SJSA1 (cell line): ENCODE data around the gene OSBPL6. TPM values are rescaled to one million over a fixed set of nuclear protein-coding genes. Genes with fewer than 3 reads are reported as not detected.

Experiments
- DNase-seq, 2 experiments: peaks; one replicate each; pipeline ENCODE4 v3.0.0-alpha.2; 2015 to 2020; ENCODE audit warnings: low spot score in 2 of 2, low read depth in 1 of 2
- H3K27ac ChIP-seq: fragments of 250-450 bp; sonication (Bioruptor Pico); 2 replicates; pipeline ENCODE4 v1.5.1; 2020; ENCODE audit warnings: mild to moderate bottlenecking, moderate library complexity
- H3K27me3 ChIP-seq: fragments of 250-450 bp; sonication (Bioruptor Pico); replicated peaks from 2 replicates; pipeline ENCODE4 v1.5.1; 2020; ENCODE audit warnings: mild to moderate bottlenecking, moderate library complexity
- H3K36me3 ChIP-seq: fragments of 250-450 bp; sonication (Bioruptor Pico); 2 replicates; pipeline ENCODE4 v1.5.1; 2020; ENCODE audit warnings: mild to moderate bottlenecking
- H3K4me1 ChIP-seq: fragments of 250-450 bp; sonication (Bioruptor Pico); replicated peaks from 2 replicates; pipeline ENCODE4 v1.6.1; 2021; ENCODE audit warnings: mild to moderate bottlenecking
- H3K4me3 ChIP-seq: fragments of 250-450 bp; sonication (Bioruptor Pico); 2 replicates; pipeline ENCODE4 v1.5.1; 2020; ENCODE audit warnings: mild to moderate bottlenecking
- H3K9me3 ChIP-seq: fragments of 250-450 bp; sonication (Bioruptor Pico); replicated peaks from 2 replicates; pipeline ENCODE4 v1.5.1; 2020; ENCODE audit warnings: mild to moderate bottlenecking
- total RNA-seq: library from RNA; depleted of rRNA; stranded (reverse); fragments of >200 nt; shearing (Covaris generic); gene quantifications from 2 replicates; pipeline ENCODE4 v1.2.3, GENCODE V29; 2014

Gene OSBPL6
- total RNA-seq, 1 experiment from 2014 or later = 0.95 TPM

DNA sequence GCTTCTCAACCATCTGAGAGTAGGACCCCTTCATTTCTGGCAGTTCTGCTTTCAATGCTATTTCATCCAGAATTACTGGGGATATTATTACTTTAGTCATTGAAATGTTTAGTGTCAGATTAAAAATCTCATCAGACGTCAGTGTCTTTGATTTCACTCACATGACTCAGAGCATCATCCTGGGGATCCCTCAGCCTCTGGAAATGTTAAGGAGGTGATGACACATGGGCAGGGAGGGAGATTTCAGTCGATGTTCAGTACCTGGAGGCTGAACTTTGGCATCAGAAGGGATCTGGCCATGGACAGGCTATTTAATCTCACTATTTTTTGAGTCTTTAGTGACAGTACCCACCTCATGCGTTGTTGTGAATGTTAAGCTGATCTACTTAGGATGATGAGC lies 39.1 kb downstream of the OSBPL6 start:
- Histone ChIP-seq H3K27ac (no peak overlapping the region), H3K4me1 (peaks cover 6% of the 10 kb centered on the region), H3K9me3 (no peaks in the 10 kb centered on the region), H3K27me3 (no peaks in the 10 kb centered on the region), H3K36me3 (no peaks in the 10 kb centered on the region), H3K4me3 (no peak overlapping the region)
- no peak for DNase-seq

DNA sequence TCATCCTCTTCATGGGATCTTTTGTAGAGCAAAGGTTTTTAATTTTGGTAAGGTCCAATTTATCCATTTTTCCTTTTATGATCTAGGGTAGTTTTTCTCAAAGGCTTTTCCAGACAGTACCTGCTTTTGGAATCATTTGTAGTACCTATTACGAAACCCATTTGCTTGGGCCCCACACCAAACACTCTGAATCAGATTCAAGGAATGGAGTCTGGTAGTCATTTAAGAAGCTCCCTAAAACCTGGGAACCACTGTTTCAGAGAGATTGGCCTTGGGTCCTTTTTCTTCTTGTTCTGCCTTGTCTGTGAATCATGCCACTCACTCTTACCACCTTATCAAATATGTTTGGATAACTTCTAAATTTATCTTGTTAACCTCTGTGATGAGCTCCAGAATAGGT lies 40.3 kb downstream of the OSBPL6 start:
- DNase-seq = no peak
- Histone ChIP-seq H3K27ac (no peak overlapping the region), H3K27me3 (no peaks in the 10 kb centered on the region), H3K4me1 (peaks cover 6% of the 10 kb centered on the region), H3K9me3 (no peaks in the 10 kb centered on the region), H3K4me3 (no peak overlapping the region), H3K36me3 (no peaks in the 10 kb centered on the region)

DNA sequence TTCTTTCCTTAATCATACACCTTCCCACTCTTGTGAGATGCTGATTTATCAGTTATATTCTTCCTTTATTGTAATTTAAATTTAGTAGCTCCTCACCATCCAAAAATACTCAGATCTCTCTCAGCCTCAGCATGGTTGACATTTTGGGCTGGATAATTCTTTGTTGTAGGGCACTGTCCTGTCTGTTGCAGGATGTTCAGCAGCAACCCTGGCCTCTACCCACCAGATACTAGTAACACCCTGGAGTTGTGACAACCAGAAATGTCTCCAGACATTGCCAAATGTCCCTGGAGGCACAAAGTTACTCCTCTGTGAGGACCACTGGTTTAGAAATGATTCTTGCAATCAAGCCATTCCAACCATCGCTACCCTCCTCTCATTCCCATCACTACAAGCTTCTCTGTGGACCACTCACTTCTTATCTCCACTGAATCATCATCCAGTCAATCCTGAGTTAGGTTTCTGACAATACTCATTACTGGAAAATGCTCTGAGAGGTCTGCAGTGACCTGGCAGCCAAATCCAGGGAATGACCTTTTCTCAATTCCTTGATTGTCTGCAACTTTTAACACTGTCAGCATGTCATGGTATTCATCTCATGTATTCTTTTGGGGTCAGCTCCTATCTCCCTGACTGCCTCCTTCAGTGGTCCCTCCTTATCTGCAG lies 43.3 kb downstream of the OSBPL6 start:
- Histone ChIP-seq H3K27ac (no peak overlapping the region), H3K4me1 (peaks cover 9% of the 10 kb centered on the region), H3K4me3 (no peak overlapping the region), H3K27me3 (no peaks in the 10 kb centered on the region), H3K9me3 (no peaks in the 10 kb centered on the region), H3K36me3 (no peaks in the 10 kb centered on the region)
- DNase-seq = no peak

DNA sequence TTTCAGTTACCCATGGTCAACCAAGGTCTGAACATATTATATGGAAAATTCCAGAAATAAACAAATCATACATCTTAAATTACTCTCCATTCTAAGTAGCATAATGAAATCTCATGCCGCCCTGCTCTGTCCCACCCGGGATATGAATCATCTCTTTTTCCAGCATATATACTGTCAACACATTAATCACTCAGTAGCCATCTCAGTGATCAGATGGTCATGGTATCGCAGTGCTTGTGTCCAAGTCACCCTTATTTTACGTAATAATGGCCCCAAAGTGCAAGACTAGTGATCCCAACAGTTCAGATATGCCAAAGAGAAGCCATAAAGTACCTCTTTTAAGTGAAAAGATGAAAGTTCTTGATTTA lies 43.8 kb downstream of the OSBPL6 start:
- Histone ChIP-seq H3K4me3 (no peak overlapping the region), H3K36me3 (no peaks in the 10 kb centered on the region), H3K27me3 (no peaks in the 10 kb centered on the region), H3K9me3 (no peaks in the 10 kb centered on the region), H3K4me1 (peaks cover 9% of the 10 kb centered on the region), H3K27ac (no peak overlapping the region)
- DNase-seq = no peak

DNA sequence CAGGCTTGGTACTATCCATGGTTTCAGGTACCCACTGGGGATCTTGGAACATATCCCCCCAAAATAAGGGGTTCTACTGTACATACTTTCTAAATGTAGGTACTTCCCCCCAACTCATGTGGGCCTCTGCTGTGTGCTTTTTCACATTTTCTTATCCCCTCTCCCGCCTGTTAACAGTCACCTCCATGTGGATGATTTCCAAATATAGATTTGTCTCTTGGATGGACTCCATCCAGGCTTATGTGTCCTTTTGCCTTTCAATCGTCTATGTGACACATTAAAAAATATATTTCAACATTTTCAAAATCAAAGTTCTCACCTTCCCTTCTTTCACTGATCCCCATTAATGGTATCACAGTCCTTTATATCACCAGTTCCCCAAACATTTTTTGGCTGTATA lies 44.4 kb downstream of the OSBPL6 start:
- no peak overlapping the region for H3K27ac ChIP-seq
- H3K36me3 ChIP-seq = no peaks in the 10 kb centered on the region

DNA sequence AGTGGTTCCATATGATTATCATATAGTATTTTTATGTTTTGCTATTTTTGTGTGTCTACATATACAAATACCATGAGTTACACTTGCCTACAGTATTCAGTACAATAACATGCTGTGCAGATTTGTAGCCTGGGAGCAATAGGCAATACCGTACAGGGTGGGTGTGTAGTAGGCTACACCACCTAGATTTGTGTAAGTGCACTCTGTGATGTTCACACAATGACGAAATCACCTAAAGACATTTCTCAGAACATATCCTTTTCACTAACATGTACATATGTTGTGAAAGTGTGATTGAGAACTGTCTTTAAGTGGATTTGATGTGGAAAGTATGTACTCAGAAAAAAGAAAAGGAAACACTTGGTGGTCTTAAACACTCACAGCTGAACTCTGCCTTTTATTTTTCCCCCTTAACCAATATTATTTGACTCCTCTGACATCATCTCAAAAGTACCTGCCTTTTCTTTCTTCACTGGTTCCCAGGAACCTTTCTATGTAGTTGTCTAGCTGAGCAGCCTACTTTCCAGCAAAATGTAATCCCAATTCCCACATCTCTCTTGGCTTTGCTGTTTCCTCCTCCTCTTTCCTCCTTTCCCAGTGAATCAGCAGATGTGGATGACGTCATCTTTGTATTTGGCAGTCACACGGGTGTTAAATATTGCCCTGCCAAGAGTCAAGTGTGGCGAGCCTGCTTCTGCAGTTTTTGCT lies 47.7 kb downstream of the OSBPL6 start:
- H3K4me3 ChIP-seq = no peak overlapping the region
- no peaks in the 10 kb centered on the region for H3K27me3 ChIP-seq
- no peaks in the 10 kb centered on the region for H3K36me3 ChIP-seq
- 0 out of 2 replicates have a peak, but pooled peaks cover 2% of the 10 kb centered on the region for H3K9me3 ChIP-seq
- no peak overlapping the region for H3K27ac ChIP-seq
- peak in 1 of 2 experiments; percentile 20 for DNase-seq
- H3K4me1 ChIP-seq = peaks cover 9% of the 10 kb centered on the region

More for the DNA sequence above, 44.4 kb downstream of the OSBPL6 start:
- Histone ChIP-seq H3K27me3 (no peaks in the 10 kb centered on the region), H3K9me3 (no peaks in the 10 kb centered on the region), H3K4me1 (peaks cover 9% of the 10 kb centered on the region), H3K4me3 (no peak overlapping the region)
- no peak for DNase-seq

DNA sequence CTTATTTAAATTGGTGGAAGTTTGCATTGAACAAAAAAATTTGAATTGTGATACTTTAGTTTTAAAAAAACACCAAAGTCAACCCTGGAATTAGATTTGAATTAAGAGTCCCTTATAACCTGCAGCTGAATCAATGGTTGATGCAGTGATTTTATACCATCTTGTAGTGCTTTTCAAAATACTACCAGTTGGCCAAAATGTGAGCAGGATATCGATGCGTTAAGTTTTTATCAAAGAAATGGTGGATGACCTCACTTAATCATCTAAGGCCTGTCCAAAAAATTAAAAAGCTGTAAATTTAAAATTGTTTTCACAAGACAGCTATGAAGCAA lies 48.2 kb downstream of the OSBPL6 start:
- Histone ChIP-seq H3K27me3 (no peaks in the 10 kb centered on the region), H3K9me3 (0 out of 2 replicates have a peak, but pooled peaks cover 2% of the 10 kb centered on the region), H3K4me3 (no peak overlapping the region), H3K27ac (no peak overlapping the region), H3K4me1 (peaks cover 9% of the 10 kb centered on the region), H3K36me3 (no peaks in the 10 kb centered on the region)
- no peak for DNase-seq

DNA sequence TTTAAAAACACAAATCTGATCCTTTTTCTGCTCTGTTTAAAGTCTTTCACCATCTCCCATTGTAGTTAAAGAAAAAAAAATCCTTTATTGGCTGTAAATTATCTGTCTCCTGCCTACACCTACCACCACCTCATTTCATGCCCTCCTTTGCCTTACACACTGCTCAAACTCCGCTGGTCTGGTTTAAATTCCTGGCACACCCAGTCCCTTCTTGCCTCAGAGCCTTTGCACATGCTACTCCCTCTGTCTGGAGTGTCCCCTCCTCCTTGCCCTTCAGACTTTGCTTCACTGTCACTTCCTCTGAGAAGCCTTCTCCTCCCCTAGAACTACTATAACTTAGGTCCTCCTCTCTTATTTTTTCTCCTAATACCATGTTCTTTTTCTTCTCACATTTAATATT lies 49.6 kb downstream of the OSBPL6 start:
- Histone ChIP-seq H3K9me3 (0 out of 2 replicates have a peak, but pooled peaks cover 2% of the 10 kb centered on the region), H3K4me1 (peaks cover 3% of the 10 kb centered on the region; the same call in 1 of the 2 replicates), H3K36me3 (no peaks in the 10 kb centered on the region), H3K27ac (no peak overlapping the region), H3K27me3 (no peaks in the 10 kb centered on the region), H3K4me3 (no peak overlapping the region)
- DNase-seq = no peak

DNA sequence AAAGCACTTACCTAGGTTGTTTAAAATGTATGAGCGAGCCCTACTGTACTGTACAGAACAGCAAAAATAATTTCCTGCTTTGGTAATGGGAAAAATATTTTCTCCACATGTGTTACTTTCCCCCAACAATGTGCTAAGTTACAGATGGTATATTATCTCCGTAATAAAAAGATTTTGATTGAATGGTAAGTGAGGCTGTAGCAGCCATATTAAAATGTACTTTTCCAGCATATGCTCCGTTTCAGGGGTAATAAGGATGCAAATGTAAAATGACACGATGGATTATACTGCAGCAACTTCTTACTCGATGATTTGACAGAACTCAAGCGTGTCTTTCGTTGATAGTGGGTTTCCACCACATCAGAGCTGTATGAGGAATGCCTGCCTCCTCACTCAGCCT lies 50.5 kb downstream of the OSBPL6 start:
- DNase-seq = no peak

DNA sequence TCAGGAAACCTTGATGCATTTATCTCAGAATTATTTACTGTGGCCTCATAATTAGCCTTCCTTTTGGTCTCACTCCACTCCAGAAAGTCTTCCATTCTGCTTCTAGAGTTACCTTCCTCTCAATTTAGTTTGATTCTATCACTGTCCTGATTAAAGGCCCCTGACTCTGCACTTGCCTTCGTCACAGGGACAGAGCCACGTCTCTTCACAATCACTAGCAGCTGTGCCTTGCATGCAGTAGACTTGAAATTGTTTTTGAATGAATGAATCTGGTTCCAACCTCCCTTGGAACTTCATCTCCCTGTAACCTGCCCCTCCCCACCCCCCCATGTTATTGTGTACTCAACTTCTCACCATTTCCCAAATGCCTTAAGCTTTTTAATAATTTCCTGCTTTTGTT lies 52.4 kb downstream of the OSBPL6 start:
- H3K27me3 ChIP-seq = no peaks in the 10 kb centered on the region
- DNase-seq = no peak
- no peaks in the 10 kb centered on the region for H3K36me3 ChIP-seq
- no peak overlapping the region for H3K27ac ChIP-seq
- H3K9me3 ChIP-seq = 0 out of 2 replicates have a peak, but pooled peaks cover 2% of the 10 kb centered on the region
- H3K4me3 ChIP-seq = no peak overlapping the region
- H3K4me1 ChIP-seq = peaks cover 3% of the 10 kb centered on the region; the same call in 1 of the 2 replicates

More for the DNA sequence above, 50.5 kb downstream of the OSBPL6 start:
- H3K27ac ChIP-seq = no peak overlapping the region
- H3K36me3 ChIP-seq = no peaks in the 10 kb centered on the region
- no peak overlapping the region for H3K4me3 ChIP-seq
- 0 out of 2 replicates have a peak, but pooled peaks cover 2% of the 10 kb centered on the region for H3K9me3 ChIP-seq
- H3K4me1 ChIP-seq = peaks cover 3% of the 10 kb centered on the region; the same call in 1 of the 2 replicates
- H3K27me3 ChIP-seq = no peaks in the 10 kb centered on the region

DNA sequence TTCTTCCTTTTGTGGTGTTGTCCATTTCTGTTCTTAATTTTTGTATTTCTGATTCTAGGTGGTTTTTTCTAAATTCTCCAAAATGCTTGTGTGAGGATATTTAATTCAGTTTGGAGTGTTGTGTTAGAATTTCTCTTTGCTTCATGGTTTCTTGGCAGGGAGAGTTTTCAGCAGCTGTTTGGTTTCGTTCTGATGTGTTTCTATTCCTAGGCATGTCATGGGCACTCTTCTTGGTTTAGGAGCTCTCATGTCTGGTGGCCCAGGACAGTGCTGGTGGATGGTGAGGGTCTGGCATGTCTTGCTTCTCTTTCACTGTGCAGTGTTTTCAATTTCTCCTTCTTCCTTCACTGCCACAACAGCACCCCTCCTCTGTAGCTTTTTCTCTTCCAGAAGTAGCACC lies 52.9 kb downstream of the OSBPL6 start:
- no peaks in the 10 kb centered on the region for H3K36me3 ChIP-seq
- no peak for DNase-seq
- H3K4me3 ChIP-seq = no peak overlapping the region
- H3K27ac ChIP-seq = no peak overlapping the region
- H3K4me1 ChIP-seq = no peaks in the 10 kb centered on the region
- no peaks in the 10 kb centered on the region for H3K27me3 ChIP-seq
- H3K9me3 ChIP-seq = 0 out of 2 replicates have a peak, but pooled peaks cover 2% of the 10 kb centered on the region

DNA sequence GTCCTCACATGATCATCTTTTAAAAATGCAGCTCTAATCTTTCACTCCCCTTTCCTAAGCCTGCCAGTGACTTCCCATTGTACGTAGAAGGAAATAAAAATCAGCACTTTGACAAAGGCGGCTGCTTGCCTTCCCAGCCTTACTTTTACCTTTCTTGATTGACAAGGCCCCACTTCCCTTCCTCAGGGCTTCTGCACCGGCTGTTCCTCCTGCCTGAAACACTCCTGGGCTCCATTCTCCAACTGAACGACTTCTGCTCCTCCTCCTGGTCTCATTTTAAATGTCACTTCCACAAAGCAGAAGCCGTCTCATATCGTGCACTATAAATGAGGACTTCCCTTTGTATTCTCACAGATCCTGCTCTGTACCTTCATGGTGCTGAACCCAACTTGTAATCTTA lies 56.1 kb downstream of the OSBPL6 start:
- no peak overlapping the region for H3K27ac ChIP-seq
- H3K9me3 ChIP-seq = no peaks in the 10 kb centered on the region
- H3K36me3 ChIP-seq = no peaks in the 10 kb centered on the region
- DNase-seq = no peak
- no peaks in the 10 kb centered on the region for H3K4me1 ChIP-seq
- H3K4me3 ChIP-seq = no peak overlapping the region
- H3K27me3 ChIP-seq = no peaks in the 10 kb centered on the region

DNA sequence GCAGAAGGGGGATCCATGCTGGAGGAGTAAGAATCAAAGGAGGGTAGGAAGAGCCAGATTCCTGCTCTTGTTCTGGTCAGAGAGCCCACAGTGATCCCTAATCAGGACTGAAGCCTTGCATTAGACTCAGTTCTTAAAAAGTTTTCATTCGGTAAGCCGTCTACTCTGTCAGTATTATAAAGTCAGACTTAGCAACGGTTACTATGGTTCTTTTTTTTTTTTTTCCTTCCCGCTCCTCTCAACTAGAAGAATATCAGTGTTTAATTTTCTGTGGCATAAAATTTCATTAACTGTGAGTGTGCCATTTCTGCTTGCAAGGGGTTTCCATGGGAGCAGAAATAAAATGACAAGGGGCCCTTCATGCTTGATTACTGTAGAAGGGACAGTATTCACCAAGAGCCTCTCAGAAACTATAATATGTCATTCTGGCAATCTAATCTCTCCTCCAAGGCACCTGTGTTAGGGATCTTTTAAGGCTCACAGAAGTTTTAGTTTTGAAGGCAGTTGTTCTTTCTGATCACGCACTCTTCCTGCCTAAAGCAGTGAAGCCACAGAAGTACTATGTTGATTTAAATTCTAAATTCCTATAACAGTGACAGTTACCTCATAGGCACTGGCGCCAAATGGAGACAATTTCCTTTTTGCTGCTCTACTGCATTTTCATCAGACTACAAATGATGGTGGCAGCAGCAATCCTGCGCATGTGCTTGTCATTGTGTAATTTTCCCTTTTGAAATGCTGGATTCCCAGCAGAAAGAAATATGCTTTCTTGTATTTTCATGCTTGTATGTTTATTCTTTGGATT lies 57.0 kb downstream of the OSBPL6 start:
- no peak overlapping the region for H3K27ac ChIP-seq
- DNase-seq = no peak
- no peak overlapping the region for H3K4me3 ChIP-seq
- H3K27me3 ChIP-seq = no peaks in the 10 kb centered on the region
- no peaks in the 10 kb centered on the region for H3K9me3 ChIP-seq
- no peaks in the 10 kb centered on the region for H3K36me3 ChIP-seq
- no peaks in the 10 kb centered on the region for H3K4me1 ChIP-seq
